NCI-H524 treated with DMSO at 0.1 percent for 48 hours (cell line): ENCODE results near the gene AASS.
"Not testable (repeated sequence)": the region's sequence is repeated elsewhere in the genome, so short reads cannot be mapped to it uniquely, and the experiment has no call there.

Experiments
- DNase-seq: peaks from one replicate; lab custom pipeline; 2025; lab: John Stamatoyannopoulos, UW

The AASS gene

DNA sequence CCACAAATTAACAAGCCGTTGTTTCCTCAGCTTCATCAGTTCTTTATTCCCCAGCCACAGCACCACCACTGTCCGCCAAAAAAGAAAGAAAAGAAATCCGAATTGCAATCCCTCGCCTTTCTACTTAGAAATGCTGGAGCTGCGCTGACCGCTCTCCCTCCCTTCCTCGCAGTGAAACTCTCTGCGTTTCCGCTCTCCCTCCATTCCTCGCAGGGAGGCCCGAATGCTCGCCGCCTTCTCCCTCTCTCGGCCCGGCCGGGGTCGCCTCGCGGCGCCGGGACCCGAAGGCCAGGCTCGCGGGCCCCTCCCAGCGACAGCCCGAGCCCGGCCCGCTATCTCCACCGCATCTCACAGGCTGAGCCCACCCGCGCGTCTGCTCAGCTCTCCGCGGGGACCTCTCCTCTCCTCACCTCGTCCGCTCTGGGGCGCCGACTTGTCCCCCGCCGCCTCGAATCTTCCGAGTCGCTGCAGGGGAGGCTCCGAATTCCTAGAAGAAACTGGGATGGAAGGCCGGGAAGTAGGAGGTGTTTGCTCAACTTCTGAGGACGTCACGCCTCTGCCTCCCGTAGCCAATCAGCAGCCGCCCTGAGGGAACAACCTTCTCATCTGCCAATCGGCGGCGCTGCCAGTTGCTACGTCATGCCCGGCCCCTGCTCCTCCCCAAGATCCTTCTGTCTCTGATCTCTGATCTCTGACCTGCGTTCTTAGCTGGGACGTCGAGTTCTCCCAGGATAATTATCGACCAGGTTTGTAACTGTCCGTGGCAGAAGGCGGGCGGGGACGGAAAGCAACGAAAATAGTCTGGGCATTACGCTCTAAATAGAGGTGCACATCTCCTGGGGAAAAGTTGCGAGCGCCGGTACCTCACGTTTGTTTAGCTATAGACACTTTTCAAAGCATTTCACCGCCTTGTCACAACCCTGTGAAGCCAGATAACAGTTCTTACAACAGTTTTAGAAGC lies at the start of gene AASS:
TSS of gene AASS (minus strand) at position 499 of the 961 bp plus-strand sequence. CDS start 10,523 bp downstream, outside the sequence.
- DNase-seq: peak; percentile 88

DNA sequence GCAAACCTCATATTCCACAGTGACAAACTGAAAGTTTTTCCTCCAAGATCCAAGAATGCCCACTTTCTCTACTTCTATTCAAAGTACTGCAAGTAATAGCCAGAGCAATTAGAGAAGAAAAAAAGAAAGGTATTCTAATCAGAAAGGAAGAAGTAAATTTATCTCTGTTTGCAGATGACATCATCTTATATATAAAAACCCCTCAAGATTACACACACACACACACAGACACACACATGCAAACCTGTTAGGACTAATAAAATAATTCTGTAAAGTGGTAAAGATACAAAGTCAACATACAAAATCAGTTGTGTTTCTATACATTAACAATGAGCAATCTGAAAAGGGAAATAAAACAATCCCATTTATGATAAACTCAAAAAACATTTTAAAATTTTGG lies 44.7 kb upstream of the AASS start:
- DNase-seq: no peak

DNA sequence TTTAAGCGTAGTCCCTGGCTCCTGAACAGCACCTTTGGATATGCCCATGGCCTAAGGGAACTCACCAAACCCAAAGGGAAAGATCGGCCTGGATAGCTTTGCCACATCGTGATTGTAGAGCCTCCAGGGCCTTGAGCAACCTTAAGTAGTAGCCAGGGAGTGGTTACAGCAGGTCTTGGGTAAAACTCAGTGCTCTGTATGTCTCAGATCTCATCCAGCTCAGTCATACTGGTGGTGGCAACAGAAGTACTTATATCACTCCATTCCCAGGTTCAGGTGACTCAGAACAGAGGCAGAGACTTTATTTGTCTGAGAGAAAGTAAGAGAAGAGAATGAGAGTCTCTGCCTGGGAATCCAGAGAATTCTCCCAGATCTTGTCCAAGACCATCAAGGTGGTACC lies 39.1 kb upstream of the AASS start:
- DNase-seq: no peak

DNA sequence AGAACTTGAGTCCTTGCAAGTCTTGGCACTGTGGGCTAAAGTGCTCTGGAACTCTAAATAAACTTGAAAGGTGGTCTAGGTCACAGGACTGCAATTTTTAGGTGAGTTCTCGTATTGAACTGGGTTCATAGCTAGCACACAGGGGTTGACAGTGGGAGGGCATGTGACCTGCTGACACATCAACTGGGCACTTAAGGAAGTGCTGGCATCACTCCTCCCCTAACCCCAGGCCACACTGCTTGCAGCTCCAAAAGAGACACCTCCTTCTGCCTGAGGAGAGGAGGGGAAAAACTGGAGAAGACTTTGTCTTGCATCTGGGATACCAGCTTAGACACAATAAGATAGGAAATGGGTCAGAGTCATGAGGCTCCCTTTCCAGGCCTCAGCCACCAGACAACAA lies 38.0 kb upstream of the AASS start:
- DNase-seq: no peak

DNA sequence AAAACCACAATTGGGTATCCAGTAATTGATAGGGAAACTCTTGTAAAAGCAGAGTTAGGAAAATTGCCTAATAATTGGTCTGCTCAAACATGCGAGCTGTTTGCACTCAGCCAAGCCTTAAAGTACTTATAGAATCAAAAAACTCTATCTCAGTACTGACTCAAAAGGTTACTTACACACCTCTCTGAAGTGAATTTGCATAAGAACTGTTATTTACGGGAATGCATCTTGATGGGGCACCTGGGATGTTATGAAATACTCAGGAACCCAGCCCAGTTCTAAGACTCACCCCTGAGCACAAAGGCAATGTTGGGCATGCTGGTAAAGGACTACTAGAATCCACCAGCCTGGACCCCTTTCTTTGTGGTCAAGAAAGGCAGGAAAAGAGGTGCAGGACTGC lies 28.1 kb upstream of the AASS start:
- not testable (repeated sequence) for DNase-seq

GRCh38 chr7:122166740-122167139 lies 22.7 kb upstream of the AASS start:
- DNase-seq: no peak

- DNase-seq: no peak
These were observed 22.2 kb upstream of the AASS start for GRCh38 chr7:122166275-122166674.

GRCh38 chr7:122161628-122162027 lies 17.6 kb upstream of the AASS start:
- no peak for DNase-seq

DNA sequence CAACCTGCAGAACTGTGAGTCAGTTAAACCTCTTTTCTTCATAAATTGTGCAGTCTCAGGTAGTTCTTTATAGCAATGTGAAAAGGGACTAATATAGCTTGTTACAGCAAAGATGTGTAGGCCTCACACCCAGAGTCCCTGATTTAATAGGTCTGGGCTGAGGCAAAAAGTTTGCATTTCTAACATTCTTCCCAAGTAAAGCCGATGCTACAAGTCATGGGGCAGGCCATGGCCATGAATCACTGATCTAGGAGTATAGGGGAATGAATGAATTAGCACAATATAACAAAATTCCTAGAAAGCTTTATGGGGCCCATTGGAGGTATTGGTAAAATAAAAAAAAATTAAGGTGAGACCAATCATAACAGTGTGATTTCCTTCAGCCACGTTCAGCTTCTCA lies 11.5 kb upstream of the AASS start:
- DNase-seq: no peak

- DNase-seq: no peak
These were observed 4.8 kb upstream of the AASS start for GRCh38 chr7:122148878-122149277.

DNA sequence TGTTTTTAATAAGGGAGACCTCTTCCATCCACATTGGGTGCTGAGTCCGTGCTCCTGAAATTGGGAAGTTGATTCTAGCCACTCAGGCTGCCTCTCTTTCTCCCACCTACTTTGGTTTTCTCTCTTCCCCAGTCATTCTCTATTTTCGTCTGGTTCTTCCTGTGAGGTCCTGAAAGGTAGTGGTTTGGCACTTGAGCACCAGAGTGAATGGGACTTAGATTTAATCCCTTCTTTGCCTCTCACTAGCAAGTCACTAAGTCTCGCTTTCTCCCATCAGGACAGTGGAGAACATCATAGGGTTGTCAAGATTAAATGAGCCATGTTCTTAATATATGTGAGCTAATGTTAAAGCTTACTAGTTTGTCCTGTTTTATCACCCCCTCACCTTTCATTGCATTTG lies 4.0 kb upstream of the AASS start:
- no peak for DNase-seq

DNA sequence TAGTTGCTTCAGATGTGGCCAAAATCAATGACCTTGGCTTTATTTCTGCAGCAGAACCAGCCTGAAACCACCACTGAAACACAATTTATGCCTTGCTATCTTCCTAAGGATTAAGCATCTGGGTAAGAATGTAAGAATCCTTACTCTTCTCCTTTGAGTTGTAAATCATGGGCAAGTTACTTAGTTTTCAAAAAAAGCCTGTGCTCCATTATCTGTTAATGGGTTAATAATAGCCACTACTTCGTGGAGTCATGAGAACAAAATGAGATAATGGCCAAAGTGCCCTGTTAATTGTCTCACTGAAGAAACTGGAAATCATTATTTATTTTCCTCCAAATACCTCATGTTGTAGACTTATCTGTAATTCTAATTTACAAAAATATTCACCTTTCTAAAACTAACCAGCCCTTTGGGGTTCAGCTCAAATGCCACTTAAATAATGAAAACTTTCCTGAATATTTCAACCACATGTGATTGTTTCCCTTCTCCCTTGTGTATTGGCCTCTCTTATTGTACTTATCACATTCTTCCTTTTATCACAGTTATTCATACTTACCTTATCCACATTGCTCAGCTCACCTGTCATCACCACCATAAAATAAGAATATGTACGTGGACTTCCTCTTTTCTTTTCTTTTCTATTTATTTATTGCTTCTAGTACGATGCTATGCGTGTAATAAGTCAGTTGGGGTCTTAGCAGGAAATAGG lies 2.0 kb upstream of the AASS start:
- no peak for DNase-seq

- no peak for DNase-seq
These were observed 686 bp downstream of the AASS start for GRCh38 chr7:122143376-122143750.

GRCh38 chr7:122140918-122141317 lies 3.1 kb downstream of the AASS start:
- DNase-seq: no peak

GRCh38 chr7:122137251-122138077 lies 6.6 kb downstream of the AASS start:
- DNase-seq: no peak

DNA sequence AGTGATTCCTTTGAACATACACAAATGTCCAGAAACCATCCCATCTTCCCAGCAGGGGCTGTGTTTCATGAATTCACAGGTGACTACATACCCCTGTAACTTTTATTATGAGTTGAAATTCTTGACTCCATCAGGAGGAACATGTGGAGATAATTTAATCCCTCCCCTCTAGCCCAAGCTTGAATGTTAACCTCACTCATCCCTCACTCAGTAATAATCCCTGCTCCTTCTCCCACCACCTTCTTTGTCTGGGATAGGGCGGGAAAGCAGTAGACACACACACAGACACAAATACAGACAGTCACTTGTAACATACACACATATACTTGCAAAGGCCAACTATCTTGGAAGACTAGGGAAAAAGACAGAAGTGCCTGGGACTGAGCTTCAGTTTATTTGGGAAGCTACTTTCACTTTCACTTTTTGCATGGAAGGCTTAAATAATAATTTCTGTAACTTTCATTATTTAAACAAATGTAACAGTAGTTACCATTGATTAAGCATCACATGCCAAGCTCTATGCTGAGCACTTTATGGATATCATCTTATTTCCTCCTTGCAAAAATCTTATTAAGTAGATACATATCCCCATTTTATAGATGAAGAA lies 7.3 kb downstream of the AASS start:
- DNase-seq: no peak

DNA sequence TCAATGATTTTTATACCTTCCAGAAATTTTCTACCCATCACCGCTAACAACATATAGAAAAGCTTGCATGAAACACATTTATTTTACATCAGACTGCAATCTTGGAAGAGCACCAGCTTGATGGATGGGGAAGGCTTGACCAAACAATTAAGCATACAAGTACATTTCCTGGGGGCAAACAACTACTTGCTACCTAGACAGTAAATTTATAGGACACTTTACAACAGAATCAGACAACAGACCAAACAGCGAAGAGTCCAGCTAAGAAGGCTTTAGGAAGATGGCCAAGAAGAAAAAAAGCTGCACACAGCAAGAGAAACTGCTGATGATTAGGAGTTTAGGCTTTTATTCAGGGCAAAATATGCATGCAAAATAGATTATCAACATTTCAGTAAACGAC lies 8.0 kb downstream of the AASS start:
- DNase-seq: no peak

DNA sequence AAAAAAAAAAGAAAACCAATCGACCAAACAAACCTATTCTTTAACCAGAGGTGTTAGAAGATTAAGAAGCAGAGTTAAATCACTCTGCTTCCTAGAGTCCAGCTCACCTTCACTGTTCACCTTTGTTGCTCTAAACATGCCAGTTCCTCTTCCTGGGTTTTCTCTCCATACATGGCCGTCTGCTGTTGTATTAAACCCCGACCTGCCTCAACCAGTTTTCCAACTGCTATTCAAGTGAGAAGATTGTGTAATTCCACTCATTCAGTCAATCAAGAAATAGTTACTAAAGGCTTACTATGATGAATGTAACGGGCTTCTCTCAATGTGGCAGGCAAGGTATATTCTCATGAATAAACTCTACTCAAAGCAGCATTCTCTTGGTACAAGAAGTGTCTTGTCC lies 8.8 kb downstream of the AASS start:
- DNase-seq: no peak

DNA sequence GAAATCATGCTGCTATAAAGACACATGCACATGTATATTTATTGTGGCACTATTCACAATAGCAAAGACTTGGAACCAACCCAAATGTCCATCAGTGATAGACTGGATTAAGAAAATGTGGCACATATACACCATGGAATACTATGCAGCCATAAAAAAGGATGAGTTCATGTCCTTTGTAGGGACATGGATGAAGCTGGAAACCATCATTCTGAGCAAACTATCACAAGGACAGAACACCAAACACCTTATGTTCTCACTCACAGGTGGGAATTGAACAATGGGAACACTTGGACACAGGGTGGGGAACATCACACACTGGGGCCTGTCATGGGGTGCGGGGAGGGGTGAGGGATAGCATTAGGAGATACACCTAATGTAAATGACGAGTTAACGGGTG lies 9.3 kb downstream of the AASS start:
- DNase-seq: not testable (repeated sequence)

DNA sequence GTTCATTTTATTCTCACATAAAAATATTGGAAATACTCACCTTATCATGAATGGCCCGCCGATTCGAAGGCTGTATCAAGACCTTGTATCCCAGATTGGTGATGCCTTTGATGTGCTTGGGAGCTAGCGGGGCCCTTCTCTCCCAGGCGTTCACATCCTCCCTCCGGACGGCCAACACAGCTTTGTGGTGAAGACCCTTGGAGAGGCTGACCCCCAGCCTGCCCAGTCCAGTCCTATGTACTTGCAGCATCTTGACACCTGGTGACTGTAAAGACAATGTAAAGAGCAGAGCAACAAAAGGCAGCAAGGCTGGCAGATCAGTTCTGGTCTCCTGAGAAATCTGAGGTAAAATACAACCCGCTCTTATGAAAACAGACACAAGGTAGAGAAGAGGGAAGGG lies 10.6 kb downstream of the AASS start:
- no peak for DNase-seq

DNA sequence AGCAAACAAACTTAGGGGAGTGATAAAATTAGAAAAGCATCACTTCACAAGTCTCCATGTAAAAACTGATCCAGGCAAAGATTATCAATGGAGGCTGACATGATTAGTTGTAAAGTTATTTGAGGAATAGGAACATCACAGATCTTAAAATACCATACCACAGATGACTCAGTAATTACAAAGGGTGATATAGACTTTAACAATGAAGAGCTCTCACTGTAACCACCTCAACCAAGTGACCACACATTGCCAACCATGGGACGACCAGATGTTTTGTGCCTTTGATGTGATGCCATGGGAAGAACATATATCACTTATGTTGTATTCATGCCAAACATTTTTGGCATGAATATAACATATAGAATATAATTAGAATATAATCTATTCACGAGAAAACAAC lies 11.7 kb downstream of the AASS start:
- DNase-seq: no peak

- no peak for DNase-seq
These were observed 20.3 kb downstream of the AASS start for GRCh38 chr7:122123746-122124145.
